K562 (cell line): Measurements from ENCODE around the gene PIGK. TPM values are rescaled to one million over a fixed set of nuclear protein-coding genes. Genes with fewer than 3 reads are reported as not detected.

Experiments used
- BRF1 ChIP-seq: IDR thresholded peaks from 3 replicates; pipeline ENCODE4 v1.6.1; 2011; ENCODE audit warnings: borderline replicate concordance, mild to moderate bottlenecking; ENCODE audit not compliant: insufficient read length; ENCODE audit errors: extremely low read depth
- CAMTA2 ChIP-seq: fragments of 250-450 bp; sonication (Bioruptor Pico); conservative IDR thresholded peaks from 2 replicates; pipeline ENCODE4 v1.5.1; 2022
- CREB1 ChIP-seq, 2 experiments: sonication (generic) in 1 of 2; formaldehyde crosslinking in 1 of 2; IDR thresholded peaks; 2 replicates each; pipeline versions ENCODE4 v1.6.1 to v1.8.0; 2012 to 2022; ENCODE audit warnings: inconsistent platforms in 1 of 2, mild to moderate bottlenecking in 1 of 2, missing genetic modification reagents in 1 of 2, moderate library complexity in 1 of 2
- HNRNPL ChIP-seq: fragments of 200-400 bp; formaldehyde crosslinking; IDR thresholded peaks from 2 replicates; pipeline ENCODE4 v1.6.1; 2017; ENCODE audit warnings: low read depth, mild to moderate bottlenecking, low read length
- IFI16 ChIP-seq: fragments of 250-450 bp; sonication (Bioruptor Pico); IDR thresholded peaks from 2 replicates; pipeline ENCODE4 v2.1.2; 2022; ENCODE audit warnings: mild to moderate bottlenecking, inconsistent platforms
- KAT7 ChIP-seq: sonication (generic); formaldehyde crosslinking; IDR thresholded peaks from 2 replicates; pipeline ENCODE4 v1.8.0; 2022; ENCODE audit warnings: missing genetic modification reagents, mild to moderate bottlenecking, borderline replicate concordance
- MECOM ChIP-seq: fragments of 250-450 bp; sonication (Bioruptor Pico); IDR thresholded peaks from 2 replicates; pipeline ENCODE4 v1.8.0; 2022; ENCODE audit warnings: inconsistent platforms
- MYBL2 ChIP-seq, 2 experiments: fragments of 450-650 bp in 1 of 2; sonication (generic) in 1 of 2; formaldehyde crosslinking in 1 of 2; IDR thresholded peaks; 2 replicates each; pipeline versions ENCODE4 v1.6.1 to v1.8.1; 2017 to 2022; ENCODE audit warnings: borderline replicate concordance in 1 of 2, inconsistent platforms in 1 of 2, low read depth in 1 of 2, mild to moderate bottlenecking in 1 of 2, missing genetic modification reagents in 1 of 2, moderate library complexity in 1 of 2
- PHF20 ChIP-seq: fragments of 450-650 bp; IDR thresholded peaks from 2 replicates; pipeline ENCODE4 v1.6.1; 2018; ENCODE audit not compliant: partially characterized antibody
- PTRF ChIP-seq: fragments of 450-650 bp; IDR thresholded peaks from 2 replicates; pipeline ENCODE4 v1.6.1; 2016; ENCODE audit warnings: mild to moderate bottlenecking, missing genetic modification characterization, missing compliant biosample characterization
- SMAD2 ChIP-seq: fragments of 150-350 bp; IDR thresholded peaks from 2 replicates; pipeline ENCODE4 v1.6.1; 2014; ENCODE audit warnings: low read depth, mild to moderate bottlenecking, low read length
- STAT5B ChIP-seq: fragments of 250-450 bp; sonication (Bioruptor Pico); IDR thresholded peaks from 2 replicates; pipeline ENCODE4 v1.8.0; 2021; ENCODE audit warnings: mild to moderate bottlenecking, inconsistent platforms
- YBX1 ChIP-seq: fragments of 450-650 bp; IDR thresholded peaks from 2 replicates; pipeline ENCODE4 v1.7.1; 2016; ENCODE audit warnings: mild to moderate bottlenecking
- ZC3H4 ChIP-seq: sonication (generic); formaldehyde crosslinking; IDR thresholded peaks from 2 replicates; pipeline ENCODE4 v1.9.0; 2021; ENCODE audit warnings: missing genetic modification reagents, borderline replicate concordance
- ZNF124 ChIP-seq: sonication (generic); formaldehyde crosslinking; IDR thresholded peaks from 2 replicates; pipeline ENCODE4 v1.8.1; 2022; ENCODE audit warnings: missing genetic modification reagents
- polyA plus RNA-seq, 8 experiments: library from polyadenylated mRNA; depleted of rRNA in 4 of 8; stranded (reverse) in 5 of 8; unstranded in 3 of 8; fragments of >200 nt; fragmentation: Nextera tagmentation in 2 of 8; fragmentation: Illumina TruSeq in 1 of 8; extraction: Ambion mirVana in 2 of 8; extraction: Trizol in 1 of 8; gene quantifications; 2 replicates each; pipeline versions ENCODE4 v1.2.1 to v1.2.3, GENCODE V29; 2011 to 2014; ENCODE audit warnings: inconsistent platforms in 1 of 8, missing spikeins in 1 of 8
- total RNA-seq, 7 experiments: library from RNA; depleted of rRNA in 6 of 7; stranded (reverse); fragments of >200 nt in 6 of 7; fragmentation: Illumina TruSeq in 2 of 7; extraction: Trizol in 2 of 7; gene quantifications; 2 replicates each; pipeline versions ENCODE4 v1.2.1 to v1.2.3, GENCODE V29; 2011 to 2021; ENCODE audit warnings: low replicate concordance in 1 of 7
- TF ChIP-seq, protein P1 (sequence below): fragments of 450-650 bp; IDR thresholded peaks from 2 replicates; pipeline ENCODE4 v1.6.1; 2016
- TF ChIP-seq, protein P2 (sequence below): fragments of 250-450 bp; sonication (Bioruptor Pico); IDR thresholded peaks from 2 replicates; pipeline ENCODE4 v1.5.0; 2022; ENCODE audit warnings: mild to moderate bottlenecking
- TF ChIP-seq, protein P3 (sequence below): fragments of 250-450 bp; sonication (Bioruptor Pico); IDR thresholded peaks from 2 replicates; pipeline ENCODE4 v1.8.0; 2022; ENCODE audit warnings: inconsistent platforms, mild to moderate bottlenecking, moderate library complexity, borderline replicate concordance

The PIGK gene
- total and polyA plus RNA-seq, 9 of the 15 experiments (the other 6 are each of a cell fraction or from before 2014, with no cell fraction given) = 15.7 to 59.5 (median 29.9) TPM

DNA sequence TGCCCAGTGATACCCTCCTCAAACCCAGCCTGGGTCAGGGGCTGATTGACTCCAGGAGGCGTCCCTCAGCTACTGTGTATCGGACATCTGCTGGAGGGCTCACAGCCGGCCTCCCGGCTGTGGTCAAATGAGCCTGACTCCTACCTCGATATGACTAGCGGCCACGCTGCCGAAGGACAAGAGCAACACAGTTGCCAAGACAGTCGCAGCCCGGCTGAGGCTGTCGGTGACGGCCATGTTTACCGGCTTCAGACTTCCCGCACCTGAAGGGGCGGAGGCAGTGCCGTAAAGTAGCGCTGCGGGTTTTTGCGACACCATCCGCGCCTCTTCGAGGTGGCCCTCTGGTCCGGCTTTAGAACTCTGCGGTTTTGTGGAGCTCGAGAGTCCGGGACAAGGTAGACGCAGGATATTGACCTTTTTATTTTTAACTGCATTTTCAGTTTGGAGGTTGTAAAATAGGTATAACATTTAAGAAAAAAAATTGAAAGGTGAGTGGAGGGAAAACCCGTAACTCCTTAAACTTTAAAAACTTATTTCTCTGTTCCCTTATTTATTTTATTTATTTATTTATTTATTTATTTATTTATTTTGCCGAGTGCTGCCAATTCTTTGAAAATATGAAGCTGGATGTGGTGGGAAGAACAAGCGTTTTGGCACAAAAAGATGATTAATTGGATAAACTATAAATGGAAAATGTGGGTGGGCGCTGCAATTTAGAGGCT is at the start of gene PIGK (continued):
- TF ChIP-seq HNRNPL = no peak
- TF ChIP-seq PHF20 = peak; percentile 69
- TF ChIP-seq MECOM (CRISPR knock-in tag) = no peak
- 0 out of 2 replicates have a peak, but pooled peaks have one; percentile 47 for TF ChIP-seq CREB1 (IDR thresholded peaks at IDR 0.05)
- no peak for TF ChIP-seq CREB1 (CRISPR knock-in tag; IDR thresholded peaks at IDR 0.05)
- TF ChIP-seq ZNF124 (CRISPR knock-in tag) = no peak
- TF ChIP-seq SMAD2 = no peak
- TF ChIP-seq, protein P1, sequence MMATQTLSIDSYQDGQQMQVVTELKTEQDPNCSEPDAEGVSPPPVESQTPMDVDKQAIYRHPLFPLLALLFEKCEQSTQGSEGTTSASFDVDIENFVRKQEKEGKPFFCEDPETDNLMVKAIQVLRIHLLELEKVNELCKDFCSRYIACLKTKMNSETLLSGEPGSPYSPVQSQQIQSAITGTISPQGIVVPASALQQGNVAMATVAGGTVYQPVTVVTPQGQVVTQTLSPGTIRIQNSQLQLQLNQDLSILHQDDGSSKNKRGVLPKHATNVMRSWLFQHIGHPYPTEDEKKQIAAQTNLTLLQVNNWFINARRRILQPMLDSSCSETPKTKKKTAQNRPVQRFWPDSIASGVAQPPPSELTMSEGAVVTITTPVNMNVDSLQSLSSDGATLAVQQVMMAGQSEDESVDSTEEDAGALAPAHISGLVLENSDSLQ = no peak
- TF ChIP-seq YBX1 = no peak
- TF ChIP-seq STAT5B (CRISPR knock-in tag) = no peak
- TF ChIP-seq KAT7 (CRISPR knock-in tag) = no peak
- no peak for TF ChIP-seq BRF1
- TF ChIP-seq IFI16 (CRISPR knock-in tag) = no peak
- no peak for TF ChIP-seq PTRF (tag)
- TF ChIP-seq CAMTA2 = no peak
- no peak for TF ChIP-seq ZC3H4 (CRISPR knock-in tag)
- TF ChIP-seq, protein P2, sequence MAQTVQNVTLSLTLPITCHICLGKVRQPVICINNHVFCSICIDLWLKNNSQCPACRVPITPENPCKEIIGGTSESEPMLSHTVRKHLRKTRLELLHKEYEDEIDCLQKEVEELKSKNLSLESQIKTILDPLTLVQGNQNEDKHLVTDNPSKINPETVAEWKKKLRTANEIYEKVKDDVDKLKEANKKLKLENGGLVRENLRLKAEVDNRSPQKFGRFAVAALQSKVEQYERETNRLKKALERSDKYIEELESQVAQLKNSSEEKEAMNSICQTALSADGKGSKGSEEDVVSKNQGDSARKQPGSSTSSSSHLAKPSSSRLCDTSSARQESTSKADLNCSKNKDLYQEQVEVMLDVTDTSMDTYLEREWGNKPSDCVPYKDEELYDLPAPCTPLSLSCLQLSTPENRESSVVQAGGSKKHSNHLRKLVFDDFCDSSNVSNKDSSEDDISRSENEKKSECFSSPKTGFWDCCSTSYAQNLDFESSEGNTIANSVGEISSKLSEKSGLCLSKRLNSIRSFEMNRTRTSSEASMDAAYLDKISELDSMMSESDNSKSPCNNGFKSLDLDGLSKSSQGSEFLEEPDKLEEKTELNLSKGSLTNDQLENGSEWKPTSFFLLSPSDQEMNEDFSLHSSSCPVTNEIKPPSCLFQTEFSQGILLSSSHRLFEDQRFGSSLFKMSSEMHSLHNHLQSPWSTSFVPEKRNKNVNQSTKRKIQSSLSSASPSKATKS = no peak
- no peak for TF ChIP-seq MYBL2 (IDR thresholded peaks at IDR 0.05; ENCODE audit: low read depth)
- TF ChIP-seq MYBL2 (CRISPR knock-in tag; IDR thresholded peaks at IDR 0.05; ENCODE audit: borderline replicate concordance) = no peak
- TF ChIP-seq, protein P3, sequence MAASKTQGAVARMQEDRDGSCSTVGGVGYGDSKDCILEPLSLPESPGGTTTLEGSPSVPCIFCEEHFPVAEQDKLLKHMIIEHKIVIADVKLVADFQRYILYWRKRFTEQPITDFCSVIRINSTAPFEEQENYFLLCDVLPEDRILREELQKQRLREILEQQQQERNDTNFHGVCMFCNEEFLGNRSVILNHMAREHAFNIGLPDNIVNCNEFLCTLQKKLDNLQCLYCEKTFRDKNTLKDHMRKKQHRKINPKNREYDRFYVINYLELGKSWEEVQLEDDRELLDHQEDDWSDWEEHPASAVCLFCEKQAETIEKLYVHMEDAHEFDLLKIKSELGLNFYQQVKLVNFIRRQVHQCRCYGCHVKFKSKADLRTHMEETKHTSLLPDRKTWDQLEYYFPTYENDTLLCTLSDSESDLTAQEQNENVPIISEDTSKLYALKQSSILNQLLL (CRISPR knock-in tag) = no peak
